IMR-90 (cell line): ENCODE measurements around the gene HAAO. TPM values are rescaled to one million over a fixed set of nuclear protein-coding genes. Genes with fewer than 3 reads are reported as not detected.

Source experiments
- ATAC-seq: fragments of 200-7000 bp; cut with Tn5 transposase; 2 replicates; pipeline ENCODE4 v1.9.1; 2020; ENCODE audit warnings: low read depth, mild to moderate bottlenecking, moderate library complexity
- BruUV-seq: library from RNA; stranded (reverse); fragments of 400-500 nt; replicated peaks from 2 replicates; lab custom pipeline; 2021; lab: Mats Ljungman, UMichigan
- CTCF ChIA-PET: fragments of 300-600 bp; formaldehyde crosslinking; extraction: SDS; loops from one replicate; lab custom pipeline; 2021; ENCODE audit warnings: antibody characterized with exemption; lab: Yijun Ruan, JAX
- POLR2A ChIA-PET: fragments of 300-600 bp; sonication (Branson Sonifier 250); formaldehyde crosslinking; loops from one replicate; lab custom pipeline; 2022; ENCODE audit warnings: antibody characterized with exemption; ENCODE audit not compliant: unreplicated experiment; lab: Charles Lee
- DNase-seq: peaks from one replicate; pipeline ENCODE4 v3.0.0; 2013
- H2AFZ ChIP-seq: replicated peaks from 2 replicates; pipeline ENCODE3; 2013; ENCODE audit warnings: low read length, mild to moderate bottlenecking; ENCODE audit not compliant: poor library complexity
- H2AK5ac ChIP-seq: 2 replicates; pipeline ENCODE4 v1.6.1; 2013; ENCODE audit warnings: low read depth, low read length, inconsistent platforms
- H2AK9ac ChIP-seq: replicated peaks from 2 replicates; pipeline ENCODE3; 2013; ENCODE audit warnings: mild to moderate bottlenecking, low read depth, low read length, moderate library complexity; ENCODE audit not compliant: poor library complexity
- H2BK120ac ChIP-seq: 2 replicates; pipeline ENCODE4 v1.6.1; 2013; ENCODE audit warnings: low read depth, low read length, inconsistent platforms
- H2BK15ac ChIP-seq: 3 replicates; pipeline ENCODE4 v1.6.1; 2013; ENCODE audit warnings: low read depth, low read length, inconsistent platforms
- H2BK20ac ChIP-seq: 2 replicates; pipeline ENCODE4 v1.6.1; 2013; ENCODE audit warnings: low read depth, mild to moderate bottlenecking, inconsistent platforms, low read length, moderate library complexity
- H2BK5ac ChIP-seq: 2 replicates; pipeline ENCODE4 v1.6.1; 2013; ENCODE audit warnings: mild to moderate bottlenecking, low read depth, low read length, inconsistent platforms; ENCODE audit not compliant: poor library complexity, severe bottlenecking
- H3K14ac ChIP-seq: replicated peaks from 2 replicates; pipeline ENCODE4 v1.6.1; 2013; ENCODE audit warnings: low read depth, low read length, inconsistent platforms
- H3K18ac ChIP-seq: 2 replicates; pipeline ENCODE4 v1.6.1; 2013; ENCODE audit warnings: low read depth, low read length, control low read depth
- H3K23ac ChIP-seq: 2 replicates; pipeline ENCODE4 v1.6.1; 2013; ENCODE audit warnings: low read depth, low read length, inconsistent platforms
- H3K27ac ChIP-seq: 2 replicates; pipeline ENCODE4 v1.5.1; 2013; ENCODE audit warnings: mild to moderate bottlenecking, control low read depth, low read length; ENCODE audit not compliant: insufficient read depth
- H3K27me3 ChIP-seq: 2 replicates; pipeline ENCODE4 v1.6.1; 2013; ENCODE audit warnings: low read length; ENCODE audit not compliant: control insufficient read depth, insufficient read depth
- H3K36me3 ChIP-seq: 2 replicates; pipeline ENCODE4 v1.6.1; 2013; ENCODE audit warnings: low read length, mixed read lengths; ENCODE audit not compliant: control insufficient read depth, insufficient read depth
- H3K4ac ChIP-seq: 2 replicates; pipeline ENCODE4 v1.6.1; 2013; ENCODE audit warnings: low read depth, low read length, inconsistent platforms
- H3K4me1 ChIP-seq: 2 replicates; pipeline ENCODE4 v1.6.1; 2013; ENCODE audit warnings: low read length, mixed read lengths; ENCODE audit not compliant: control insufficient read depth, insufficient read depth
- H3K4me2 ChIP-seq: 2 replicates; pipeline ENCODE4 v1.6.1; 2013; ENCODE audit warnings: low read depth, mild to moderate bottlenecking, control low read depth, low read length, moderate library complexity
- H3K4me3 ChIP-seq: 2 replicates; pipeline ENCODE4 v1.5.1; 2013; ENCODE audit warnings: low read depth, mild to moderate bottlenecking, control low read depth, low read length, moderate library complexity; ENCODE audit not compliant: insufficient read depth
- H3K56ac ChIP-seq: 2 replicates; pipeline ENCODE4 v1.6.1; 2013; ENCODE audit warnings: low read length, inconsistent platforms; ENCODE audit not compliant: insufficient read depth; ENCODE audit errors: extremely low read depth
- H3K79me1 ChIP-seq, 2 experiments: 2 replicates each; pipeline ENCODE4 v1.6.1; 2013; ENCODE audit warnings: low read length in 2 of 2, inconsistent platforms in 1 of 2, low read depth in 1 of 2
- H3K9ac ChIP-seq: 2 replicates; pipeline ENCODE4 v1.6.1; 2013; ENCODE audit warnings: low read depth, low read length, control low read depth
- H3K9me1 ChIP-seq: 2 replicates; pipeline ENCODE4 v1.6.1; 2013; ENCODE audit warnings: low read length, inconsistent platforms; ENCODE audit not compliant: insufficient read depth
- H3K9me3 ChIP-seq: 2 replicates; pipeline ENCODE4 v1.6.1; 2013; ENCODE audit warnings: low read length; ENCODE audit not compliant: control insufficient read depth, insufficient read depth
- H4K20me1 ChIP-seq: 2 replicates; pipeline ENCODE4 v1.6.1; 2013; ENCODE audit warnings: low read length, inconsistent platforms; ENCODE audit not compliant: insufficient read depth
- H4K5ac ChIP-seq: 2 replicates; pipeline ENCODE4 v1.6.1; 2013; ENCODE audit warnings: mild to moderate bottlenecking, low read depth, low read length, control low read depth
- H4K8ac ChIP-seq, 2 experiments: 2 replicates each; pipeline ENCODE4 v1.6.1; 2013; ENCODE audit warnings: low read depth in 2 of 2, low read length in 2 of 2, control low read depth in 1 of 2, inconsistent platforms in 1 of 2
- H4K91ac ChIP-seq: 2 replicates; pipeline ENCODE4 v1.6.1; 2013; ENCODE audit warnings: low read depth, low read length, inconsistent platforms; ENCODE audit not compliant: insufficient read depth
- BHLHE40 ChIP-seq: fragments of 150-350 bp; IDR thresholded peaks from 2 replicates; pipeline ENCODE4 v1.6.1; 2016; ENCODE audit warnings: mild to moderate bottlenecking, low read depth, low read length
- CEBPB ChIP-seq: IDR thresholded peaks from 2 replicates; pipeline ENCODE4 v1.6.1; 2012; ENCODE audit warnings: low read depth, low read length, improper control_type of control experiment
- CTCF ChIP-seq: conservative IDR thresholded peaks from 2 replicates; pipeline ENCODE4 v1.5.1; 2012; ENCODE audit warnings: mild to moderate bottlenecking, low read depth, low read length, improper control_type of control experiment
- ELK1 ChIP-seq: fragments of 150-350 bp; IDR thresholded peaks from 2 replicates; pipeline ENCODE4 v1.6.1; 2016; ENCODE audit warnings: low read depth, mild to moderate bottlenecking, low read length, moderate library complexity, borderline replicate concordance
- FOS ChIP-seq: fragments of 150-350 bp; IDR thresholded peaks from 2 replicates; pipeline ENCODE4 v1.6.1; 2016; ENCODE audit warnings: low read depth, low read length
- MAFK ChIP-seq: IDR thresholded peaks from 2 replicates; pipeline ENCODE4 v1.6.1; 2012; ENCODE audit warnings: low read depth, low read length, improper control_type of control experiment
- MAZ ChIP-seq: IDR thresholded peaks from 2 replicates; pipeline ENCODE4 v1.6.1; 2012; ENCODE audit warnings: low read depth, mild to moderate bottlenecking, low read length, improper control_type of control experiment, moderate library complexity, borderline replicate concordance
- NFE2L2 ChIP-seq: fragments of 150-350 bp; IDR thresholded peaks from 2 replicates; pipeline ENCODE4 v1.6.1; 2016; ENCODE audit warnings: low read depth, mild to moderate bottlenecking, low read length
- RFX5 ChIP-seq: IDR thresholded peaks from 2 replicates; pipeline ENCODE4 v1.8.0; 2012; ENCODE audit warnings: low read depth, mild to moderate bottlenecking, low read length, moderate library complexity
- WGBS, 2 experiments: methylation state at CpG; one replicate each; pipeline versions ENCODE4 v1.1.5 to v1.1.7; 2013; ENCODE audit warnings: missing lambda C conversion rate in 2 of 2; ENCODE audit not compliant: insufficient read length in 1 of 2; ENCODE audit errors: extremely low coverage in 2 of 2; 5-methylcytosine and 5-hydroxymethylcytosine counted together
- dilution Hi-C: fragments of 300-500 bp; cut with HindIII; formaldehyde crosslinking; loops from one replicate; pipeline ENCODE4 v1.14.3; 2018; ENCODE audit warnings: low sequenced_read_pairs; ENCODE audit not compliant: unreplicated experiment
- in situ Hi-C: fragments of 300-500 bp; cut with MboI; formaldehyde crosslinking; loops from 3 replicates; pipeline ENCODE4 v1.14.3; 2019; ENCODE audit warnings: low sequenced_read_pairs, inconsistent platforms, mixed read lengths
- intact Hi-C: fragments of 100-400 bp; cut with micrococcal nuclease; formaldehyde crosslinking; loops from 2 replicates; pipeline ENCODE4 v1.10.0; 2022
- polyA plus RNA-seq, 3 experiments: library from polyadenylated mRNA; depleted of rRNA; stranded (reverse); fragments of >200 nt; gene quantifications; 2 replicates each; pipeline ENCODE4 v1.2.3, GENCODE V29; 2012; ENCODE audit warnings: low replicate concordance in 1 of 3
- total RNA-seq: library from RNA; depleted of rRNA; stranded (reverse); fragments of >200 nt; gene quantifications from 2 replicates; pipeline ENCODE4 v1.2.3, GENCODE V29; 2012

The HAAO gene
- total and polyA plus RNA-seq, 2 of the 4 experiments (the other 2 are of a cell fraction), result 0.05 to 0.18 TPM

- TF ChIP-seq ELK1, result no peak
Measured at GRCh38 chr2:42752816-42753813, 39.3 kb downstream of the HAAO start (continued).

- Histone ChIP-seq H2AK5ac (no peak overlapping the region), H3K4me2 (no peak overlapping the region), H3K14ac (no peak overlapping the region), H2BK120ac (no peak overlapping the region), H2AFZ (no peak overlapping the region), H2BK20ac (no peak overlapping the region), H3K9ac (no peak overlapping the region), H2AK9ac (no peak overlapping the region), H3K9me3 (no peaks in the 10 kb centered on the region), H3K4me3 (no peak overlapping the region), H4K91ac (no peak overlapping the region), H3K36me3 (peaks cover 3% of the 10 kb centered on the region; the same call in 1 of the 2 replicates), H3K9me1 (no peaks in the 10 kb centered on the region), H3K79me1 (no peaks in the 10 kb centered on the region), H4K20me1 (no peaks in the 10 kb centered on the region), H3K27ac (no peak overlapping the region), H3K27me3 (no peaks in the 10 kb centered on the region), H3K23ac (no peak overlapping the region), H3K4ac (no peak overlapping the region), H2BK15ac (no peak overlapping the region), H4K5ac (no peak overlapping the region), H4K8ac (no peak overlapping the region), H3K4me1 (no peaks in the 10 kb centered on the region), H3K18ac (no peak overlapping the region), H2BK5ac (no peak overlapping the region), H3K56ac (no peak overlapping the region)
- ATAC-seq (no peak), DNase-seq (no peak)
- dilution Hi-C loops (no loop called here), in situ Hi-C loops (no loop called here), intact Hi-C loops (no loop called here)
- no CpG with 5 or more reads among the region's 2 CpGs for WGBS, 2 experiments
- no TSS peak for BruUV-seq
- ChIA-PET POLR2A (no interaction called here), CTCF (interaction anchor here (1.2 kb wide), 1 partner anchor 12 kb away, joined by 3 read pairs; no protein-coding TSS in a partner anchor)
- TF ChIP-seq CTCF (no peak), CEBPB (no peak), MAZ (no peak), RFX5 (no peak), MAFK (no peak), ELK1 (no peak), NFE2L2 (no peak), BHLHE40 (no peak), FOS (no peak)
Measured at GRCh38 chr2:42752314-42752713, 40.1 kb downstream of the HAAO start.
